Cardiac fibroblast (primary cell): ENCODE measurements around the gene TECTA.

ENCODE experiments used
- DNase-seq, 2 donors: peaks; one replicate each; pipeline versions ENCODE4 v3.0.0 to v3.0.0-alpha.2; 2010; ENCODE audit warnings: low read depth in 2 of 2
- H3K4me3 ChIP-seq, 2 donors: replicated peaks in 1 of 2; 1 replicate in 1 of 2; 2 replicates in 1 of 2; pipeline ENCODE4 v1.5.1; 2011; ENCODE audit warnings: low read depth in 2 of 2, low read length in 2 of 2, mild to moderate bottlenecking in 2 of 2, moderate library complexity in 1 of 2
- TF ChIP-seq, protein P1 (sequence below): IDR thresholded peaks from one replicate; pipeline ENCODE4 v1.5.1; 2011; ENCODE audit warnings: low read depth, mild to moderate bottlenecking, low read length, inconsistent platforms

The TECTA gene

DNA sequence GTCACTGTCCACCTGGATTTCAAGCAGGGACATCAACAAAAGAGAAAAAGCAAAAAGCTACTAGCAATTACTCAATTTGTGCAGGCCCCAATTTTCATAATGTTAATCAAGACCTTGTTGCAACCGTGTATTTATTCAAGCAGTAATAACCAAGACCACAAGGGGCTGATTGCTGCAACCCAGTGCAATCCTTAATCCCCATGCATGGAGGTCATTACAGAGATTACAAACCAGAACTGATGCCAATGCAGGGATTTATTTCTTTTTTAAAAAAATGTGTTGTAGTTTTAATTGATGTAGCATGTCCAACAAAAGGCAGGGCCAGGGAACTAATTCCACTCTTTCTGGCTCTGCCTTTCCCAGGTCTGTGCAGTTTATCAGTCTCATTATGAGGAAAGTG, 18.4 kb downstream of the TECTA start:
- H3K4me3 ChIP-seq: no peak overlapping the region
- DNase-seq: no peak
- TF ChIP-seq, protein P1, sequence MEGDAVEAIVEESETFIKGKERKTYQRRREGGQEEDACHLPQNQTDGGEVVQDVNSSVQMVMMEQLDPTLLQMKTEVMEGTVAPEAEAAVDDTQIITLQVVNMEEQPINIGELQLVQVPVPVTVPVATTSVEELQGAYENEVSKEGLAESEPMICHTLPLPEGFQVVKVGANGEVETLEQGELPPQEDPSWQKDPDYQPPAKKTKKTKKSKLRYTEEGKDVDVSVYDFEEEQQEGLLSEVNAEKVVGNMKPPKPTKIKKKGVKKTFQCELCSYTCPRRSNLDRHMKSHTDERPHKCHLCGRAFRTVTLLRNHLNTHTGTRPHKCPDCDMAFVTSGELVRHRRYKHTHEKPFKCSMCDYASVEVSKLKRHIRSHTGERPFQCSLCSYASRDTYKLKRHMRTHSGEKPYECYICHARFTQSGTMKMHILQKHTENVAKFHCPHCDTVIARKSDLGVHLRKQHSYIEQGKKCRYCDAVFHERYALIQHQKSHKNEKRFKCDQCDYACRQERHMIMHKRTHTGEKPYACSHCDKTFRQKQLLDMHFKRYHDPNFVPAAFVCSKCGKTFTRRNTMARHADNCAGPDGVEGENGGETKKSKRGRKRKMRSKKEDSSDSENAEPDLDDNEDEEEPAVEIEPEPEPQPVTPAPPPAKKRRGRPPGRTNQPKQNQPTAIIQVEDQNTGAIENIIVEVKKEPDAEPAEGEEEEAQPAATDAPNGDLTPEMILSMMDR: no peak

DNA sequence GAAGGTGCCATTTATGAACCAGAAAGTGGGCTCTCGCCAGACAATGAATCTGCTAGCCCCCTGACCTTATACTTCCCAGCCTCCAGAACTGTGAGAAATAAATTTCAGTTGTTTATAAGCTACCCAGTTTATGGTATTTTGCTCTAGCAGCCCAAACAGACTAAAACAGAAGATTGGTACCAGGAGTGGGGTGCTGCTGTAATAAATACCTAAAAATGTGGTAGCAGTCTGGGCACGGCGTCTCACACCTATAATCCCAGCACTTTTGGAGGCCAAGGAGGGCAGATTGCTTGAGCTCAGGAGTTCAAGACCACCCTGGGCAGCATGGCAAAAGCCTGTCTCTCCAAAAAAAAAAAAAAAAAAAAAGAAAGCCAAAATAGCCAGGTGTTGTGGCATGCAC, 21.3 kb downstream of the TECTA start:
- TF ChIP-seq, protein P1: no peak
- DNase-seq: no peak
- no peak overlapping the region for H3K4me3 ChIP-seq

DNA sequence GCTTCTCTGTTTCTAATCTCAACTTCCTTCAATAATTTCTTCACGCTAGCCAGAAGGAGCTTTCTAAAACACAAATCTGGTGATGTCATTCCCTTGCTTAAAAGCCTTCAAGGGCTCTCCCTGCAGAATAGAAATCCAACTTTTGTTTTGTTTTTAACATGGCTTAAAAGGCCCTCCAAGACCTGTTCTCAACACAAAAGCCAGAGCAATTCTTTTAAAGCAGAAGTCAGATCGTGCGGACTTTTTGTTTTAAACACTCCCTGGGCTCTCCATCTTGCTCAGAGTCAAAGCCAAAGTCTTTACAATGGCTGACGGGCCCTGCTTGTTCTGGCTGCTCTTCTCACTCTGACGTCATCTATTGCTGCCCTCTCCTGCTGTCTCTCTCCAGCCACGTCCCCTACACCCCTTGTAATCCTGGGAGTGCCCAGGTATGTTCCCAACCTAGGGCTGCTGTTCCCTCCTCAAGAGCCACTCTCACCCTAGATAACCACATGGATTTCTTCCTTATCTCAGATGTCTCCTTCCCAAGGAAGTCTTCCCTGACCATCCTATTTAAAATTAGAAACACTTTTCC, 22.5 kb downstream of the TECTA start:
- TF ChIP-seq, protein P1: no peak
- no peak overlapping the region for H3K4me3 ChIP-seq
- DNase-seq: no peak

DNA sequence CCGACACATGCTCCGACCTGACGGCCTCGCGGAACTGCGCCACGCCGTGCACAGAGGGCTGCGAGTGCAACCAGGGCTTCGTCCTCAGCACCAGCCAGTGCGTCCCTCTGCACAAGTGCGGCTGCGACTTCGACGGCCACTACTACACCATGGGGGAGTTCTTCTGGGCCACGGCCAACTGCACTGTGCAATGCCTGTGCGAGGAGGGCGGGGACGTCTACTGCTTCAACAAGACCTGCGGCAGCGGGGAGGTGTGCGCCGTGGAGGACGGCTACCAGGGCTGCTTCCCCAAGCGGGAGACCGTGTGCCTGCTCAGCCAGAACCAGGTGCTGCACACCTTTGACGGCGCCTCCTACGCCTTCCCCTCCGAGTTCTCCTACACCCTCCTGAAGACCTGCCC, 26.8 kb downstream of the TECTA start:
- DNase-seq: no peak
- H3K4me3 ChIP-seq: no peak overlapping the region
- TF ChIP-seq, protein P1: no peak

DNA sequence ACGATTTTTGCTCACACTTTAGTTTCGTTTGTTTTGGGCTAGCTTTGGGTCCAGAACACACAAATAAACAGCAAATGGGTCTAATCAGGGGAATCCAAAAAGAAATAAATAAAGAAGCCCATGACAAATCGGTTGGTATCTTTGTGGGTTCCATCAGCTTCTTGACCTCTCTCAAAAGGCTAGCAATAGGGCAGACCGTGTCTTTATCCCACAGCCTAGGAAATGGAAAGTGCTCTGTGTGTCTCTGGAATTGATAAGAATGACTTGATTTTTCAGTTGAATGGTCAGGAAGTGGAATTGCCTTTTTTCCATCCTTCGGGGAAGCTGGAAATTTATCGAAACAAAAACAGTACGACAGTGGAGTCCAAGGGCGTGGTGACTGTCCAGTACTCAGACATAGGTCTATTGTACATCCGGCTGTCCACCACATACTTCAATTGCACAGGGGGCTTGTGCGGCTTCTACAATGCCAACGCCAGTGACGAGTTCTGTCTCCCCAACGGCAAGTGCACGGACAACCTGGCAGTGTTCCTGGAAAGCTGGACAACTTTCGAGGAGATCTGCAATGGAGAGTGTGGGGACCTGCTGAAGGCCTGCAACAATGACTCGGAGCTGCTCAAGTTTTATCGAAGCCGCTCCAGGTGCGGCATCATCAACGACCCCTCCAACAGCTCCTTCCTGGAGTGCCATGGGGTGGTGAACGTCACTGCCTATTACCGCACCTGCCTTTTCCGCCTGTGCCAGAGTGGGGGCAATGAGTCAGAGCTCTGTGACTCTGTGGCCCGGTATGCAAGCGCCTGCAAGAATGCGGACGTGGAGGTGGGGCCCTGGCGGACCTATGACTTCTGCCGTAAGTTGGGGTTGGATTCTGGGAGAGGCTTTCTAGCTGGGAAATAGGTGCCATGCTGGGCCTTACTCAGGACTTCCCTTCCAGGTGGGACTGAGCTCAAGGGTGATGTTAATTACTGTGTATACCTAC, 28.6 kb downstream of the TECTA start:
- TF ChIP-seq, protein P1: no peak
- DNase-seq: no peak
- no peak overlapping the region for H3K4me3 ChIP-seq

DNA sequence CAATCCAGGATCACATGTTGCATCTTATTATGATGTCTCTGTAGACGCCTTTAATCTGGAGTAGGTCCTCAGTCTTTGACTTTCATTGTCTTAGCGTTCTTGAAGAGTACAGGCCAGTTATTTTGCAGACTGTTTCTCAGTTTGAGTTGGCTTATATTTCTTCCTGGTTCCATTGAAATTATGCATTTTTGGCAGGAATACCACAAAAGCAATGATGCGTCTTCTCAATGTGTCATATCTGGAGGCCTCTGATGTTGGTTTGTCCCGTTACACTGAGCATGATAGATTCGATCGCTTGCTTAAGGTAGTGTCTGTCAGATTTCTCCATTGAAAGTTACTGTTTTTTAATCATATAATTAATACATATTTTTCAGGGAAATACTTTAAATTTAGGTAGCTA, 30.6 kb downstream of the TECTA start:
- no peak overlapping the region for H3K4me3 ChIP-seq
- no peak for DNase-seq
- TF ChIP-seq, protein P1: no peak
